GM21786 (cell line): ENCODE measurements around the gene VDAC1.
"Not testable (repeated sequence)": the region's sequence is repeated elsewhere in the genome, so short reads cannot be mapped to it uniquely, and the experiment has no call there.

Experiments used
- ATAC-seq: cut with Tn5 transposase; IDR thresholded peaks from one replicate; pipeline ENCODE4 v1.9.1; 2021; ENCODE audit not compliant: unreplicated experiment

VDAC1 gene

DNA sequence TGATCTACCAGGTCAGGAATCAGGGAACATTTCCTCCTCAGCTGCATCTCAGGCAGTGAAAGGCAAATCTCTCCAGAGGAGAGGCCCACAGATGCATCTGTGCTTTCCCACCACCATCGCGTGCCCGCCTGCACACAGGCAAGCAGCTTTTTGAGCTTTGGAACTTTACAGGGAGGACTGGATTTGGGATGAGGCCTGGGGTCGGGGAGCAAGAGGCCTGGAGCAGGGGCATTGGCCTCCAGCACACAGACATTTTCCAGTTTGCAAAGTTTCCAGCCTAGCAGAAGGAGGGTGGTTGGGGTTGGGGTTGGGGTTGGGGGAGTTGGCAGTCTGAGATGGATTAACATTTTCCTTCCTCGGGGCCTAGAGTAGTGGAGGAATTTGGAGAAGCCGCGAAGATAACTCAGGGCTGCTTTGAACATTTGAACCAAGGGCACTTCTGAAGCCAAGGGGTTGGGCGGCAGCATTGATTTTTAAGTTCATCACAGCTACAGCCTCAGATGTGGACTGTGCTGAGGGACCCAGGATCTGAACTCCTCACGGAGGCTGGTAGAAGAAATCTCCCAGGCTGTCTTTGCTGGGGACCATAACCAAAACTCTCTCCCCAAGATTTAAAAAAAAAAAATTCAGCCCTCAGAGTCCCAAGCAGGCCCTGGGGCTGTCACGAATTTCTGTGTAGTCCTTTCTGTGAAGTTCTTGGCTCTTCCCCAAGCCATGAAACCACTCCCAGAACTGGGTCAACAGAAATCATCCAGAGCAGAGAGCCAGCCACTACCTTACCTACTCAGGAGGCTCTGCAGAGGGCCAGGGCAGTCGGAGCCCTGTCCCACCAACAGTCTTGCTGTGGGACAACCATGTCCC is 61.9 kb downstream of the VDAC1 start:
- ATAC-seq: no peak

DNA sequence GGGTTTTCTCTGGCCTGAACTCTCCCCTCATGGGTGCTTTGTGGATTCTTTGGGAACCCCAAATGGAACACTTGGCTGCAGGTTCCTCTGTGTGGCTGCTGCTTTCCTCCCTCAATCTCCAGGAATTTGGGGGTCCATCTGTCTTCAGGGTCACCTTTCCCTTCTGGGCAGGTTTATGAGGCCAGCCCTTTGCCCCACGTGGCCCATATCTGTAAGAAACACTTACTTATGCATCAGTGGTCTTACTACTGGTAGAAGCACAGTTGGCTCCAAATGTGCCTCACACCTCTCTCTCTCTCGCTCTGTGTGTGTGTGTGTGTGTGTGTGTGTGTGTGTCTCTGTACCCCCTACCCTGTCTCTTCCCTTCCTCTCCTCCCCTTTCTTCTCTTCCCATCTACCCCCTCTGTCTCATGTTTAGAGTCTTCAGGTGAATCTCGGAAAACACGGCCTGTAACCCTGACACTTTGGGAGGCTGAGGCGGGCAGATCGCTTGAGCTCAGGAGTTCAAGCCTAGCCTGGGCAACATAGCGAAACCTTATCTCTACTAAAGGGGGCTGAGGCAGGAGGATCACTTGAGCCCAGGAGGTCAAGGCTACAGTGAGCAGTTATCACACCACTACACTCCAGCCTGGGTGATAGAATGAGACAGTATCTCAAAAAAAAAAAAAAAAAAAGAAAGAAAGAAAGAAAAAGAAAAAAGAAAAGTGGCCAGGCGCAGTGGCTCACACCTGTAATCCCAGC is 63.1 kb downstream of the VDAC1 start:
- no peak for ATAC-seq

DNA sequence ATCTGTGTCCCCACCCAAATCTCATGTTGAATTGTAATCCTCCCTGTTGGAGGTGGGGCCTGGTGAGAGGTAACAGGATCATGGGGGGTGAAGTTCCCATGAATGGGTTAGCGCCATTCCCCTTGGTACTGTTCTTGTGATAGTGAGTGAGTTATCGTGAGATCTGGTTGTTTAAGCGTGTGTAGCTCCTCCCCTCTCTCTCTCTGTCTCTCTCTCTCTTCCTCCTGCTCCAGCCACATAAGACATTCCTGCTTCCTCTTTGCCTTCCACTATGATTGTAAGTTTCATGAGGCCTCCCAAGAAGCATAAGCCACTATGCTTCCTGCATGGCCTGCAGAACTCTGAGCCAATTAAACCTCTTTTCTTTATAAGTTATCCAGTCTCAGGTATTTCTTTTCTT is 65.1 kb downstream of the VDAC1 start:
- no peak for ATAC-seq

DNA sequence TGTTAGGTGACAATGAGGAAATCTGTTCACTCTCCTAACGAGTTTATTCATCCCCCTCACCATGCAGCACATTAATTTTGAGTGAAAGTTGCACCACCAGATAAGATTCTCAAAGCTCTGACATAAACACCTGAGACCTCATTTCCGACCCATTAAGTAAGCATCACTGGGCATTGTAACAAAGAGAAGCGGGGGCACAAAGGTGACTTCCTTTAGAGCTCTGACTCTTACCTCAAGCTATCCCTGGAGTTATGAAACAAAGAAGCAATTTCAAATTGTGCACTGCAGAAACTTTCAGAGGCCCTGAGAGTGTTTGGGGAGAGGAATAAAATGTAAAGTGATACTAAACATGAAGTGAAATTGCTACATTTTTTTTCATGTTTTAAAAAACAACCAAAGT is 65.8 kb downstream of the VDAC1 start:
- peak; percentile 60 for ATAC-seq

DNA sequence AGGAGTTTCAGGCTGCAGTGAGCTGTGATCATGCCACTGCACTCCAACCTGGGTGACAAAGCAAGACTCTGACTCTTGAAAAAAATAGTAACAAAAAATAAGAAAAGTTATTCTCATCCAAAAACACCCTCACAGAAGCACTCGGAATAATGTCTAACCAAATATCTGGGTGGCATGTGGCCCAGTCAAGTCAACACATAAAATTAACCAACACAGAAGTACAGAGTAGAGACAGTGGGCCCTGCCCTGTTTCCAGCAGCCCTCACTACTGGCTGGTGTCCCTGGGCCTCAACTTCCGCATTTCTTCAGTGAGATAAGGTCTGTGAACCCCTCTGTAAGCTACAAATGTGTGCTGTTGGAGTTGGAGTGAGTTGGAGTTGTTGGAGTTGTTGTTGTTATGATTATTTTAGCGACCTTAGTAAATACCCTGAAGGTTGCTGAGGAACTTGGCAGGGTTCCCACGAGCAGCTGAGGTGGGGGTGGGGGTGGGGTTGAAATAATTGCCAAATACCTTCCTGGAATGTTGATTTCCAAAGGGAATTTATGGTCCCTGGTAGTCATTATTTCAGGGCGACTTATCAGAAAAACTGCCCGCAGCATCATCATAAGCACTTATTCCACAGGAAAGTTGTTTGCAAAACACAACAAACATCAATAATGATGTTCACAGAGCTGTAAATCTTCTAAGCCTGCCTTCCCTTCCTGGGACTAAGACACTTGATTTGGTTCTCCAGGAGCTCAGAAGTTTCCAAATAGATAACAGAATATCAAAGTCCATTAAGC is 66.5 kb downstream of the VDAC1 start:
- ATAC-seq: no peak

DNA sequence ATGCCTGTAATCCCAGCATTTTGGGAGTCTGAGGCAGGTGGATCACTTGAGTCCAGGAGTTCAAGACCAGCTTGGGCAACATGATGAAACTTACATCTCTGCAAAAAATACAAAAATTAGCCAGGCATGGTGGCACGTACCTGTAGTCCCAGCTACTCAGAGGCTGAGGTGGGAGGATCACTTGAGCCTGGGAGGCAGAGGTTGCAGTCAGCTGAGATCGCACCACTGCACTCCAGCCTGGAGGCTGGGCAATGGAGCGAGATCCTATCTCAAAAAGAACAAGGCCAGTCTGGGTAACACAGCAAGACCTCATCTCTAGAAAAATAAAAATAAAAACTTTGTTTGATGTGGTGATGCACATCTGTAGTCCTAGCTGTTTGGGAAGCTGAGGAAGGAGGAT is 67.1 kb downstream of the VDAC1 start:
- ATAC-seq: not testable (repeated sequence)

DNA sequence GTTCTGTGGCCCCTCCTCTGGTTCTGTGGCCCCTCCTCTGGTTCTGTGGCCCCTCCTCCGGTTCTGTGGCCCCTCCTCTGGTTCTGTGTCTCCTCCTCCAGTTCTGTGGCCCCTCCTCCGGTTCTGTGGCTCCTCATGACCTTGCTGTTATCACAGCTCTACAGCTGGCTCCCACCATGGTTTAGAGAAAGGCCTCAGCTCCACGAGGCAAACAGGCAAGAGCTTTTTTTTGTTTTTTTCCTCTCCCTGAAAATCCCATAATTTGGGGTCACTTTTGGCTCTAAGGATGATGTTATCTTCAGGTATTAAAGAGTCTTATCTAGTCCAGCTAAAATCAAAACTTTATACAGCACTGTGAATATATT is 68.1 kb downstream of the VDAC1 start:
- no peak for ATAC-seq

DNA sequence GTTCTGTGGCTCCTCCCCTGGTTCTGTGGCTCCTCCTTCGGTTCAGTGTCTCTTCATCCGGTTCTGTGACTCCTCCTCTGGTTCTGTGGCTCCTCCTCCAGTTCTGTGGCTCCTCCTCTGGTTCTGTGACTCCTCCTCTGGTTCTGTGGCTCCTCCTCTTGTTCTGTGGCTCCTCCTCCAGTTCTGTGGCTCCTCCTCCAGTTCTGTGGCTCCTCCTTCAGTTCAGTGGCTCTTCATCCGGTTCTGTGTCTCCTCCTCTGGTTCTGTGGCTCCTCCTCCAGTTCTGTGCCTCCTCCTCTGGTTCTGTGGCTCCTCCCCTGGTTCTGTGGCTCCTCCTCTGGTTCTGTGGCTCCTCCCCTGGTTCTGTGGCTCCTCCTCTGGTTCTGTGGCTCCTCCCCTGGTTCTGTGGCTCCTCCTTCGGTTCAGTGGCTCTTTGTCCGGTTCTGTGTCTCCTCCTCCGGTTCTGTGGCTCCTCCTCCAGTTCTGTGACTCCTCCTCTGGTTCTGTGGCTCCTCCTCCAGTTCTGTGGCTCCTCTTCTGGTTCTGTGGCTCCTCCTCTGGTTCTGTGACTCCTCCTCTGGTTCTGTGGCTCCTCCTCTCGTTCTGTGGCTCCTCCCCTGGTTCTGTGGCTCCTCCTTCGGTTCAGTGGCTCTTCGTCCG is 68.7 kb downstream of the VDAC1 start:
- ATAC-seq: not testable (repeated sequence)

DNA sequence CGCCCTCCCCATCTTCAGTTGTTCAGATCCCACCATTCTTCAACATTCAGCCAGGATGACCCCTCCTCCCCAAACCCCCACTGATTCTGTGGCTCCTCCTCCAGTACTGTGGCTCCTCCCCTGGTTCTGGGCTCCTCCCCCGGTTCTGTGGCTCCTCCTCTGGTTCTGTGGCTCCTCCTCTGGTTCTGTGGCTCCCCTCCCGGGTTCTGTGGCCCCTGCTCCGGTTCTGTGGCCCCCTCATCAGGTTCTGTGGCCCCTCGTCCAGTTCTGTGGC is 69.2 kb downstream of the VDAC1 start:
- ATAC-seq: no peak

DNA sequence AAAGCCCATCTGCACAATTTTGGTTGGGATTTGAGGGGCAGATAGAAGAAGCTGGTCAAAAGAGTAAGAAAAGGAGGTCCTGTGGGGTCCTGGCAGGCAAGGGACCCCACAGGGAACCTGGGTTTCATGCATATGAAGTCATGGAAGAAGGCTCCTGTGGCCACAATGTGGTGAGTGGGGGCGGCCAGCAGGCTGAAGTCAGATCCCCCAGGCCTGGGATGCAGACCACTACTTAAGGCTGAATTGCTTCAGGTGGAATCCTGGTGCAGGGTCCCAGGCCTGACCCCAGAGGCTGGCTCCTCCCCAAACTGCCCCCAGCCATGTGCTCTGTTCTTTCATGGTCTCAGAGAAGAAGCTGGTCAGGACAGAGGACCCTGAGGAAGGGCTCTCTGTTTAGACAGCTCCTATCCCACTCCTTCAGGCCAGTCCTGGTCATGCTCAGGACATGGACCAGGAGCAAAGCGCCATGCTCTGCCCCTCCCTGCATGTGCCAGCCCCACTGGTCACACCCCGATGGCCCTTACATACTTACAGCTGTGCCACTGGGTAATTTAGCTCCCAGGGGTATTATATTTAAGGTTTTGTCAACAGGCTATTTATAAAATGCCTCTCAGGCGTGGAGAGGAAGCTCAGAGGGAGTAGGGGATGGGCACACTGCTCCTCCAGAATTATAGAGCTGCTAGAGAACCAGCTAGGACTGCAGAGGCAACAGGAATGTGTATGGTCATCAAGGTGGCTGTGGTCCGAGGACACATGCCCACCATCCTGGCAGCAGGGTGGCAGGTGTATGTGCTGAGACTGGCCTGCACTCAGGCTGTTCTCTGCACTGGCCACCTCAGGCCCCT is 69.7 kb downstream of the VDAC1 start:
- ATAC-seq: peak; percentile 53

DNA sequence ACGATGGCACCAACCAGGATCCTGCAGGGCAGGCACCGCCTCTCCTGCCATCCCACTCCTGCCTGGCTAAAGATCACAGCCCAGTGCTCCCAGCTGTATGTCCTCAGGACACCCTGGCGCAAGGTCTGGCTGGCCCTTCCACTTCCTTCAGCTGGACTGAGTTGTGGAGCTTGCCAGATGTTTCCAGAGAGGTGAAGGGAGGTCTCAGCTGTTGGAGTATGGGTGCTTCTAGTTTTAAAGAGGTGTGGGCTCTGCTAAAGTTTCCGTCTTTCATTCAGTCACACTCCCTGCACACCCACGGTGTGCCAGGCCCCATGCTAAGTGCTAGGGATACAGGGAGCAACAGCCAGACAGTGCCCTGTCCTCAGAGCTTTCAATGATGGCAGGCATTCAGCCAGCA is 70.5 kb downstream of the VDAC1 start:
- ATAC-seq: no peak

DNA sequence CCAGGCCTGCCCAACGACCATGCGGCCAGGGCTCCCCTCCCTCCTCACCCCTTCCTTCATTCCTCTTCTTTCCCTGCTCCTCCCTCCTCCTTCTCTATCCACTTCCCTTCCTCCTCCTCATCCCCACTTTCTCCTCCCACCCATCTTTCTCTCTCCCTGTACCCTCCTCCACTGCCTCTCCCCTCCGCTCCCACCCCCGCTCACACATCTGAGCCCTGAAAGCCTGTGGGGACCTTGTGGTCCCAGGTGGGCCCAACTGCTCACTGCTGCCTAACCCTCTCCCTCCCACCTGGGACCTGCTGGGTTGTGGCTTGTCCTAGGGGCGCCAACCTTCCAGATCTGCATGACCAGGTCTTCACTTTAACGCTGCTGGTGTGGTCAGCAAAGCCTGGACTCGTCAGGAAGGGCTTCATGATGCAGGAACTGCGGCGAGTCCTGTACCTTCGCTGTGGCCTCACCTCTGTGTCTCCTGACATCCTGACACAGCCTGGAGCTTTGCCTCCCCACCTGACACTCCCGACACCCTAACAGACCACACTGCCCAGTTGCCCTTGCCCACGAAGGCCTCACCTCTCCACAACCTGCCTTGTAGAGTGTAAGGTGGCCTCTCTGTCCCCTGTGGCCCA is 71.0 kb downstream of the VDAC1 start:
- no peak for ATAC-seq

DNA sequence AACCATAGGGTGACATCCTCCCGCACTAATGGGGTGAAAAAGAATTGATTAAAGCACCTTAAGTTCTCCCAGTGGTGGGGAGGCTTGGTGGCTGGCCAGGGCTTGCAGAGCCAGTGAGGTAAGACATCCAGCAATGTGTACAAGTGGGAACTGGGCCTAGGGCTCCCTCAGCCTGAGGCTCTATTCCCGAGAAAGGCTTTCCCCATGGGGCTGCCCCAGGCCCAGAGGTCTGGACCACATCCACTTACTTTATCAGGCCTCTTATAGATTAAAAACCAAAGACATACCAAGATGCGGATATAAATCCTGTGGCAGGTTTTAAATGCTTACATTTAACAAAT is 71.6 kb downstream of the VDAC1 start:
- no peak for ATAC-seq

DNA sequence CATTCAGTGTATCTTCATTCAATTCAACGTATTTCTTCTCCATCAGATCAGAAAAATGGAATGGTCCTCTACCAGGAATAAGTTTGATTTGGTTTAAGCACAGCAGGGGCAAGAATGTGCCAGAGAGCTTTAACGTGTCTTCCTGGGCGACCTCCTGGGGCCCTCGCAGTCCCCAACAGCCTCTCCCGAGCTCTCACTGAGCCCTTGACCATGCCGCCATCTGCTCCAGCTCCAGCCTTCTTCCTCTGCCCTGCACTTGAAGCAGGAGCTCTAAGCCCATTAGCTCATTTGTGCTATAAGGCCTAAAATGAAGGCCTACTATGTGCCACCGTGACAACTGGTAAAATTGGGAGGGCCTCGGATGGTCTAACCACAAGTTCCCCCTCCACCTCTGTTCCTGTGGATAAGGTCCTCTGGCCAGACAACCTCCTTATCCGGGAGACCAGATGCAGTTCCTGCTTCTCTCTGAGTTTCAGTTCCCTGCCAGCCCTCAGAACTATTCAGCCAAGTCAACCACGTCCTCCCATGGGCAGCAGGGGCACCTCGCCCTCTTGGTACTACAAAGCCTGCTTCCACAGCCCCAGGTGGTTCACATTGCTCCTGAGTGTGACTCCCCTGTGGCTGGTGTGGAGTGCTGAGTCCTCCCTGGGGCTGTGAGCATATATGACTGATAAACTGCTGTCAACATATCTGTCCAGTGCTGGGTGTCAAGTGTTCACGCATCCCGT is 72.2 kb downstream of the VDAC1 start:
- no peak for ATAC-seq

DNA sequence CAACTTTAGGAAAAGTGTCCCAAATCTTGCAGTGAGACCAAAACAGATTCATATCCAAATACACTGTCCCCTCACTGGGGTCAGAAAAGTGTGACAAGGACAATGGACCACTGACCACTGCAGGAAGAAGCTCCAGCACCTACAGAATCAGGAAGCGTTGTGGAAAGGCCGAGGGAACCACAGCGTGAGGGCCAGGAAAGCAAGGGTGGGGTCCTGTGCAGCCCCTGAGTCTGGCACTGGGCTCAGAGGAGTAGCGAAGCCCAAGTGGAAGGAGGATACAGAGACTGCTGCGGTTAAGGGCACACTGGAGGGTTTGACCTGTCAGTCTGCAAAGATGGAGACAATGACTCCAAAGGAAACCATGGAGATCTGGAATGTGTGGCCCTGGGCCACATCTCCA is 73.2 kb downstream of the VDAC1 start:
- ATAC-seq: no peak

DNA sequence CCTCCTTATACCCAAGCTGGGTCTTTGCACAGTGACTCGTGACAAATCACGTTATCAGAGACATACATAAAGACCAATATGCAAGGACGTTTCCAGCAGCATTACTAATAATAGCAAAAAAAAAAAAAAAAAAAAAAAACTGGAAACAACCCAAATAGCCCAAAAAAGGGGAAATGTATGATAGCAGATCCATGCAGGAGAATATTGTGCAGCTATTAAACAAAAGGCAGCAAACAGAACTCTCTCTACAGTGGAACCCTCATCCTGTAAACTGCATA is 74.0 kb downstream of the VDAC1 start:
- ATAC-seq: no peak

DNA sequence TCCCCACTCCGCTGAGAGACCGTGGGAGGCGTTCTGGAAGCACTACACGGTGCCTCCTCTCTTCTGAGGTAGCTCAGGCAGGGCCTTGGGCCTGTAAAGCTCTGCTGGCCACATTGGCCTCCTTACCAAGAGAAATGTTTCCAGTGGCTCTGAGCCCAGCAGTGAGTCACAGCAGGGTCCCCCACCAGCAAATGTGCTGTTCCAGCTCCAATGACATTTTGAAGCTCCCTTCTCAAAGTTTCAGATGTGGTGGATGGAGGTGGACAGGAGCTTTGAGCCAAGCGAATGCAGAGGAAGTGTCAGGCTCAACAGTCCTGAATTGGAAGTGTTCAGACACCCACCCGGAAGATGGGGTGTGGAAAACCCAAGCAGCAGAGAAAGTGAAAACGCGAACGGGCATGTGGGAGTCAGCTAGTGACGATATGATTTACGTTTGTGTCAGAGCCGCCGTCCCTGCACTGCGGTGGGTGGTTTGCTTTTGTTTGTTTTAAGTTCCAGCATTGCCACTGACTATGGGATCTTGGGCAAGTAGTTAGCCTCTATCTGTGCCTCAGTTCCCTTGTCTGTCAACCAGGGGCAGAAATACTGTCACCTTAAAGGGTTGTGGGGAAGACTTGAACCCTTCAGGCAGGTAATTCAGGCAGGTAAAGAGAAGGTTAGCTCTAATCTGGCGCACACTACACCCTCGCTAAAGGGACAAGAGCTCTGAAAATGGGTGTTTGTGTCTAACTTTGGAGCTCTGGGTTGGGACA is 74.5 kb downstream of the VDAC1 start:
- no peak for ATAC-seq

DNA sequence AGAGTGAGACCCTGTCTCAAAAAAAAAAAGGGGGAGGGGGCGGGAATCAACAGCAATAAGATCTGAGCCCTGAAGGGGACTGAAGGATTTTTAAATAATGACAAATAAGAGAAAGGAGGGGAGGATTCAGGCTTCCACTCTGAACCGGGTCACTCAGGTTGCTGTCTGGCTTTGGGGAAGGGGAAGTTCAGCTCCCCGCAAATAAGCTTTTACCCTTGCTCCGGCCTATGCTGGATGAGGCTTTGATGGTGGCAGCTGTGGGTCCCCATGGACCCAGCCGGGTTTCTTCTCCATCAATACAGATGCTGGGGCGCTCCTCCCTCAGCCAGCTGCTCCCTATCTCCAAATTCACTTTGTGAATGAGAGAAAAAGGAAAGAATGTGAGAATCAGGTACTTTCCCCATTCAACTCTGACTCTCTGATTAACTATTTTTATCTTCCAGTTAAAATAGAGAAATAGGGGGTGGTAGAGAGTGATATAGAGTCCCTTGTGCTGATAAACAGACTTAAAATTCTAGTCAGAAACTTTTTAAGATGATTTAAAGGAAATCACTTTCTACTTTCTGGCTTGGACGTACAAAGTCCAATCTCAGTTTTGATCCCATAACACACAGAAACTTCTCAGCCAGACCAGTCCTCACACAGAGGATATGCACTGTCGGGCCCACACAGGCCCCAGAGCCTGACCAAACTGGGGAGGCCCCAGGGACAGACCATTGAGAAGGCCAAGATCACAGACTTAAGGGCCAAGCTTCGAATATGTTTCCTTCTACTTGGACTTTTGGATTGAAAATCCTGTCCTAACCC is 76.0 kb downstream of the VDAC1 start:
- ATAC-seq: peak; percentile 42
